ENCODE results near the gene PCDHB12. TPM values are rescaled to one million over a fixed set of nuclear protein-coding genes. Genes with fewer than 3 reads are reported as not detected.

The PCDHB12 gene
- 0.05 and 0.13 TPM in 2 replicates for total RNA-seq

GRCh38 chr5:141208478-141208877, at the start of gene PCDHB12:
PCDHB12 (plus strand) TSS chr5:141208719; CDS start chr5:141208908, 189 bp downstream.

DNA sequence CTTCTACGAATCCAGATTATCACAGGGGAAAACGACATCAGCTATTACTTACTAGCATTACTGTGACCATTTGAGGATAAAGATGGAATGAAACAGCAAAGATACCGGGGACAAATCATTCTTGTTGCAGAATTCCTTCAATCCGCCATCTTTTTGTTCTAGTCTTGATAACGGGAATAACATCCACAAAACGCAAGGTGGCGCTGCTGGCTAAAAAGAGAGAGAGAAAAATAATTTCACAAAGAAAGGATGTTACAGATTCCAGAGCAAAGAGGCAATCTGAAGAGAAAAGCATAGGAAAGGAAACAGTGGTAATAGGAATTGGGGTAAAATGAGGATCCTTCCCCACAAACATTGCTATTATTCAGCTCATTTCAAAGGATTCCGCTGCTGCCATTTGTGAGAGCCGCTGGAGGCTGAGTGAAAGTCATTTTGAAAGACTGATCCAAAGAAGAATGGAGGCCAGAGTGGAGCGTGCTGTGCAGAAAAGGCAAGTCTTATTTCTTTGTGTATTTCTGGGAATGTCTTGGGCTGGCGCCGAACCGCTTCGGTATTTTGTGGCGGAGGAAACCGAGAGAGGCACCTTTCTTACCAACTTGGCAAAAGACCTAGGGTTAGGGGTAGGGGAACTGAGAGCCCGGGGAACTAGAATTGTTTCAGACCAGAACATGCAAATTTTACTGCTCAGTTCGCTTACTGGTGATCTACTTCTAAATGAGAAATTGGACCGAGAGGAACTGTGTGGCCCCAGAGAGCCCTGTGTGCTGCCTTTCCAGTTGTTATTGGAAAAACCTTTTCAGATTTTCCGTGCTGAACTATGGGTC, 35.9 kb upstream of the PCDHB12 start, which contains the start of gene PCDHB7:
TSS of gene PCDHB7 (plus strand) at position 264 of the 824 bp plus-strand sequence. CDS start at position 456, 192 bp downstream.

DNA sequence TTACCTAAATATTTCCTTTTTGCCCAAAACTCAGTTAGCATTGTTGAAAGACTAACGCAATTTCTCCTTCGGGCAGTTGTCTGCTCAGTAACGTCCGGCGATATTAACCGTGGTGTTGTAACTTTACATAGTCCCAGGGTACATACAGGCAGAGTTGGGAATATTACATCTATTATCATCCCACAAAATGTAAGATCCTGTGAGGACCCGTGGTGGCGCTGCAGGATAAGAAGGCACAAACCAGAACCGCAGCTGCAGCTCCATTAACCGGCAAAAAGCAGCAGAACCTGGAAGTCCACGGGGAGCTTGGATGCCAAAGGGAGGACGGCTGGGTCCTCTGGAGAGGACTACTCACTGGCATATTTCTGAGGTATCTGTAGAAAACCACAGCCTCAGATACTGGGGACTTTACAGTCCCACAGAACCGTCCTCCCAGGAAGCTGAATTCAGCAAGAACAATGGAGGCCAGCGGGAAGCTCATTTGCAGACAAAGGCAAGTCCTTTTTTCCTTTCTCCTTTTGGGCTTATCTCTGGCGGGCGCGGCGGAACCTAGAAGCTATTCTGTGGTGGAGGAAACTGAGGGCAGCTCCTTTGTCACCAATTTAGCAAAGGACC, 30.8 kb upstream of the PCDHB12 start, which contains the start of gene PCDHB8:
TSS of gene PCDHB8 (plus strand) at position 214 of the 615 bp plus-strand sequence. CDS start at position 459, 245 bp downstream.

DNA sequence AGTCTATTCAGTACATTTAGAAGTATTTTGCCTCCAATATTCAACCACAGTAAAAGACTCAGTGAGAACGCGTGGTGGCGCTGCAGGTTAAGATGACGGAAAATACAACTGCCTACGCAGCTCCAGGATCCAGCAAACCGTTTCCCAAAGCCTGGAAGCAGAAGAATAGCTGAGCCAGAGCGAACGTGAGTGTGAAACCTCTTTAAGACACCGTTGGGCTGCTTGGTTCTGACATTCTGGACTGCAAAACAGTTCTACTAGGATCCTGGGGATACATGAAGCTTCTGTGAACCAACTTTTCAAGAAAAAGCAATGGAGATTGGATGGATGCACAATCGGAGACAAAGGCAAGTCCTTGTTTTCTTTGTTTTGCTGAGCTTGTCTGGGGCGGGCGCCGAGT, 26.3 kb upstream of the PCDHB12 start, which contains the start of gene PCDHB16:
TSS of gene PCDHB16 (plus strand) at position 140 of the 400 bp plus-strand sequence. CDS start at position 313, 173 bp downstream.

GRCh38 chr5:141186897-141187512, 21.5 kb upstream of the PCDHB12 start, which contains the start of gene PCDHB9:
PCDHB9 (plus strand) TSS chr5:141187161; CDS start chr5:141187319, 158 bp downstream.

GRCh38 chr5:141192110-141192725, 16.3 kb upstream of the PCDHB12 start, which contains the start of gene PCDHB10:
PCDHB10 (plus strand) TSS chr5:141192353; CDS start chr5:141192553, 200 bp downstream.

GRCh38 chr5:141199359-141200235, 8.9 kb upstream of the PCDHB12 start, which contains the start of gene PCDHB11:
PCDHB11 (plus strand) TSS chr5:141199627; CDS start chr5:141199775, 148 bp downstream.

DNA sequence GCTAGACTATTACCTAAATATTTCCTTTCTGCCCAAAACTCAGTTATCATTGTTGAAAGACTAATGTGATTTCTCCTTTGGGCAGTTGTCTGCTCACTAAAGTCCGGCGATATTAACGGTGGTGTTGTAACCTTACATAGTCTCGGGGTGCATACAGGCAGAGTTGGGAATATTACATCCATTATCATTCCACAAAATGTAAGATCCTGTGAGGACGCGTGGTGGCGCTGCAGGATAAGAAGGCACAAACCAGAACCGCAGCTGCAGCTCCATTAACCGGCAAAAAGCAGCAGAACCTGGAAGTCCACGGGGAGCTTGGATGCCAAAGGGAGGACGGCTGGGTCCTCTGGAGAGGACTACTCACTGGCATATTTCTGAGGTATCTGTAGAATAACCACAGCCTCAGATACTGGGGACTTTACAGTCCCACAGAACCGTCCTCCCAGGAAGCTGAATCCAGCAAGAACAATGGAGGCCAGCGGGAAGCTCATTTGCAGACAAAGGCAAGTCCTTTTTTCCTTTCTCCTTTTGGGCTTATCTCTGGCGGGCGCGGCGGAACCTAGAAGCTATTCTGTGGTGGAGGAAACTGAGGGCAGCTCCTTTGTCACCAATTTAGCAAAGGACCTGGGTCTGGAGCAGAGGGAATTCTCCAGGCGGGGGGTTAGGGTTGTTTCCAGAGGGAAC, 5.3 kb downstream of the PCDHB12 start, which contains the start of gene PCDHB13:
TSS of gene PCDHB13 (plus strand) at position 264 of the 684 bp plus-strand sequence. CDS start at position 469, 205 bp downstream.

DNA sequence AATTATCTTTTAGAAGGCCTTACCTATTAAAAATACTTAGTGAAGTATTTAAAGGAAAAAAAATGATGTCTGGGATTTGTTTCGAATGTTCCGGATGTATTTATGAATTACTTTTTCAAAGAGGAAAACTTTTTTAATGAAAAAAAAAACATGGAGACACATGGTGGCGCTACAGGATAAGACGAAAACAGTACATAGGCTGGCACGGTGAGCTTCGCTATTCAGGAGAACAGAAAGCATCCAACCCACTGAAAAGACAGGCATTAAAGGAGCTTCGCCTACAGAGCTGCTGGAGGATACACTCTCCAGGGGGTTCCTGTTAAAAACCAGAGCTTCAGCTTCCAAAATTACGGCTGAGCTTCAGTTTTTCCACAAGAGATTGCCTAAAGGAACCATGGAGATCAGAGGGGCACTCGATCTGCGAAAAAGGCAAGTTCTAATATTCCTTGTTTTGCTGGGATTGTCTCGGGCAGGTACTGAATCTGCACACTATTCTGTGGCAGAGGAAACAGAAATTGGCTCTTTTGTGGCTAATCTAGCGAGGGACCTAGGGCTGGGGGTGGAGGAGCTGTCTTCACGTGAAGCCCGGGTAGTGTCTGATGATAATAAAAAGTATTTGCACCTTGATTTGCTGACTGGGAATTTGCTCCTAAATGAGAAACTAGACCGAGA, 14.7 kb downstream of the PCDHB12 start, which contains the start of gene PCDHB14:
TSS of gene PCDHB14 (plus strand) at position 232 of the 672 bp plus-strand sequence. CDS start at position 395, 163 bp downstream.

GRCh38 chr5:141245250-141245717, 36.8 kb downstream of the PCDHB12 start, which contains the start of gene PCDHB15:
PCDHB15 (plus strand) TSS chr5:141245395; CDS start chr5:141245579, 184 bp downstream.

Other genes with a start within 250 kb of the PCDHB12 start
- gene PCDHAC2, start 242.2 kb upstream of the PCDHB12 start, total RNA-seq = 0.64 and 0.73 TPM in 2 replicates
- not detected in 2 replicates for gene PCDHB1, start 157.3 kb upstream of the PCDHB12 start, total RNA-seq
- gene PCDHB2, start 114.1 kb upstream of the PCDHB12 start, total RNA-seq = 0.40 and 1.7 TPM in 2 replicates
- gene PCDHB3, start 108.2 kb upstream of the PCDHB12 start, total RNA-seq = 0.30 and 0.47 TPM in 2 replicates
- 0.07 and 0.10 TPM in 2 replicates for gene PCDHB4, start 86.9 kb upstream of the PCDHB12 start, total RNA-seq
- 0.15 and 0.47 TPM in 2 replicates for gene PCDHB5, start 73.5 kb upstream of the PCDHB12 start, total RNA-seq
- gene PCDHB6, start 58.7 kb upstream of the PCDHB12 start, total RNA-seq = not detected in 2 replicates
- gene PCDHB7, start 36.1 kb upstream of the PCDHB12 start, total RNA-seq = 0.05 and 0.07 TPM in 2 replicates
- gene PCDHB8, start 30.9 kb upstream of the PCDHB12 start, total RNA-seq = 0.25 TPM in 1 of 2 replicates, not detected in the other
- gene PCDHB16, start 26.3 kb upstream of the PCDHB12 start, total RNA-seq = under 0.01 and 0.25 TPM in 2 replicates
- 0.15 and 0.27 TPM in 2 replicates for gene PCDHB9, start 21.6 kb upstream of the PCDHB12 start, total RNA-seq
- 0.53 and 0.59 TPM in 2 replicates for gene PCDHB10, start 16.4 kb upstream of the PCDHB12 start, total RNA-seq
- gene PCDHB11, start 9.1 kb upstream of the PCDHB12 start, total RNA-seq = not detected in 2 replicates
- 0.30 and 0.33 TPM in 2 replicates for gene PCDHB13, start 5.2 kb downstream of the PCDHB12 start, total RNA-seq
- 0.20 and 0.30 TPM in 2 replicates for gene PCDHB14, start 14.6 kb downstream of the PCDHB12 start, total RNA-seq
- gene PCDHB15, start 36.7 kb downstream of the PCDHB12 start, total RNA-seq = 0.15 and 0.40 TPM in 2 replicates
- gene SLC25A2, start 95.3 kb downstream of the PCDHB12 start, total RNA-seq = 0.15 TPM in 1 of 2 replicates, not detected in the other
- gene TAF7, start 112.1 kb downstream of the PCDHB12 start, total RNA-seq = 44.8 and 50.7 TPM in 2 replicates
- gene PCDHGA1, start 121.8 kb downstream of the PCDHB12 start, total RNA-seq = 0.20 and 0.59 TPM in 2 replicates
- gene PCDHGA2, start 130.0 kb downstream of the PCDHB12 start, total RNA-seq = 0.73 and 0.79 TPM in 2 replicates
- 0.13 and 0.49 TPM in 2 replicates for gene PCDHGA3, start 135.1 kb downstream of the PCDHB12 start, total RNA-seq
- 0.44 and 0.60 TPM in 2 replicates for gene PCDHGB1, start 141.4 kb downstream of the PCDHB12 start, total RNA-seq
- gene PCDHGA4, start 146.3 kb downstream of the PCDHB12 start, total RNA-seq = 2.8 and 3.9 TPM in 2 replicates
- 2.9 and 3.3 TPM in 2 replicates for gene PCDHGB2, start 151.3 kb downstream of the PCDHB12 start, total RNA-seq
- gene PCDHGA5, start 155.4 kb downstream of the PCDHB12 start, total RNA-seq = 0.53 and 0.79 TPM in 2 replicates
- gene PCDHGB3, start 161.5 kb downstream of the PCDHB12 start, total RNA-seq = 0.67 and 1.4 TPM in 2 replicates
- 0.73 and 1.2 TPM in 2 replicates for gene PCDHGA6, start 165.2 kb downstream of the PCDHB12 start, total RNA-seq
- 0.80 and 1.1 TPM in 2 replicates for gene PCDHGA7, start 174.0 kb downstream of the PCDHB12 start, total RNA-seq
- gene PCDHGB4, start 179.0 kb downstream of the PCDHB12 start, total RNA-seq = 3.3 and 4.2 TPM in 2 replicates
- gene PCDHGA8, start 183.9 kb downstream of the PCDHB12 start, total RNA-seq = 0.15 and 0.33 TPM in 2 replicates
- 7.9 and 8.3 TPM in 2 replicates for gene PCDHGB5, start 189.2 kb downstream of the PCDHB12 start, total RNA-seq
- gene PCDHGA9, start 194.1 kb downstream of the PCDHB12 start, total RNA-seq = 1.2 and 1.8 TPM in 2 replicates
- gene PCDHGB6, start 199.3 kb downstream of the PCDHB12 start, total RNA-seq = 0.73 and 1.2 TPM in 2 replicates
- 1.7 and 2.6 TPM in 2 replicates for gene PCDHGA10, start 204.3 kb downstream of the PCDHB12 start, total RNA-seq
- 3.1 and 5.3 TPM in 2 replicates for gene PCDHGB7, start 209.0 kb downstream of the PCDHB12 start, total RNA-seq
- gene PCDHGA11, start 212.3 kb downstream of the PCDHB12 start, total RNA-seq = 4.4 and 4.6 TPM in 2 replicates
- gene PCDHGA12, start 221.8 kb downstream of the PCDHB12 start, total RNA-seq = 4.7 and 5.9 TPM in 2 replicates